A549 (cell line): ENCODE measurements around the gene HSD17B4.

Source experiments
- EP300 ChIP-seq, 2 experiments: fragments of >200 bp; sonication (Bioruptor Twin); formaldehyde crosslinking; IDR thresholded peaks; 2 replicates in 1 of 2; 3 replicates in 1 of 2; pipeline ENCODE4 v1.6.1; 2016 to 2017
- HOXB5 ChIP-seq: fragments of 250-450 bp; sonication (Bioruptor Pico); IDR thresholded peaks from 2 replicates; pipeline ENCODE4 v1.5.0; 2020; ENCODE audit warnings: mild to moderate bottlenecking, moderate library complexity
- NR3C1 ChIP-seq: fragments of >200 bp; sonication (Bioruptor Twin); formaldehyde crosslinking; IDR thresholded peaks from 3 replicates; pipeline ENCODE4 v1.6.1; 2017
- RAD21 ChIP-seq, 2 experiments: fragments of >200 bp in 1 of 2; sonication (Bioruptor Twin) in 1 of 2; formaldehyde crosslinking in 1 of 2; IDR thresholded peaks in 1 of 2; conservative IDR thresholded peaks in 1 of 2; 2 replicates in 1 of 2; 3 replicates in 1 of 2; pipeline ENCODE4 v1.6.1; 2012 to 2018; ENCODE audit warnings: inconsistent platforms in 1 of 2
- TF ChIP-seq, protein P1 (sequence below): IDR thresholded peaks from 2 replicates; pipeline ENCODE4 v1.6.1; 2012
- TF ChIP-seq, protein P2 (sequence below): fragments of >200 bp; sonication (Bioruptor Twin); formaldehyde crosslinking; IDR thresholded peaks from 3 replicates; pipeline ENCODE4 v1.6.1; 2016
- TF ChIP-seq, protein P3 (sequence below): IDR thresholded peaks from 2 replicates; pipeline ENCODE4 v1.6.1; 2012

DNA sequence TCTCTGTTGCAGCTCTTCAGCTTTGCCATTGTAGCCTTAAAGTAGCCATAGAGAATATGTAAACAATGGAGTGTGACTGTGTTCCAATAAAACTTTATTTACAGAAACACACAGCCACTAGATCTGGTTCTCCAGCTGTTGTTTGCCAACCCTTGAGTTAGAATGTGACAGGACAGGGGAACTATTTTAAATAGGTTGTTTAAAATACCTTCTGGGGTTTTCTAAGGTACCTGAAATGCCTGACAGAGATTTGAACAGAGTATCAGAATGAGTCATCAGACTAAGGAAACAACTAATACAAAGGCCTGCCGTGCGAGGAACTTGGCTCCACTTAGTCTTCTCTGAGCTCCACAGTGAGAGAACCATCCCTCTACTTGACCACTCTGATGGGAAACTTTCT lies 85.4 kb downstream of the HSD17B4 start:
- TF ChIP-seq, protein P1, sequence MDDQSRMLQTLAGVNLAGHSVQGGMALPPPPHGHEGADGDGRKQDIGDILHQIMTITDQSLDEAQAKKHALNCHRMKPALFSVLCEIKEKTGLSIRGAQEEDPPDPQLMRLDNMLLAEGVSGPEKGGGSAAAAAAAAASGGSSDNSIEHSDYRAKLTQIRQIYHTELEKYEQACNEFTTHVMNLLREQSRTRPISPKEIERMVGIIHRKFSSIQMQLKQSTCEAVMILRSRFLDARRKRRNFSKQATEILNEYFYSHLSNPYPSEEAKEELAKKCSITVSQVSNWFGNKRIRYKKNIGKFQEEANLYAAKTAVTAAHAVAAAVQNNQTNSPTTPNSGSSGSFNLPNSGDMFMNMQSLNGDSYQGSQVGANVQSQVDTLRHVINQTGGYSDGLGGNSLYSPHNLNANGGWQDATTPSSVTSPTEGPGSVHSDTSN, result no peak
- TF ChIP-seq EP300 (IDR thresholded peaks at IDR 0.05) (no peak), NR3C1 (no peak), HOXB5 (CRISPR knock-in tag) (no peak), RAD21 (conservative IDR thresholded peaks at IDR 0.05 in 1 of 2, IDR thresholded peaks at IDR 0.05 in 1 of 2) (no peak)
- TF ChIP-seq, protein P2, sequence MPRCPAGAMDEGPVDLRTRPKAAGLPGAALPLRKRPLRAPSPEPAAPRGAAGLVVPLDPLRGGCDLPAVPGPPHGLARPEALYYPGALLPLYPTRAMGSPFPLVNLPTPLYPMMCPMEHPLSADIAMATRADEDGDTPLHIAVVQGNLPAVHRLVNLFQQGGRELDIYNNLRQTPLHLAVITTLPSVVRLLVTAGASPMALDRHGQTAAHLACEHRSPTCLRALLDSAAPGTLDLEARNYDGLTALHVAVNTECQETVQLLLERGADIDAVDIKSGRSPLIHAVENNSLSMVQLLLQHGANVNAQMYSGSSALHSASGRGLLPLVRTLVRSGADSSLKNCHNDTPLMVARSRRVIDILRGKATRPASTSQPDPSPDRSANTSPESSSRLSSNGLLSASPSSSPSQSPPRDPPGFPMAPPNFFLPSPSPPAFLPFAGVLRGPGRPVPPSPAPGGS, result no peak
- TF ChIP-seq, protein P3, sequence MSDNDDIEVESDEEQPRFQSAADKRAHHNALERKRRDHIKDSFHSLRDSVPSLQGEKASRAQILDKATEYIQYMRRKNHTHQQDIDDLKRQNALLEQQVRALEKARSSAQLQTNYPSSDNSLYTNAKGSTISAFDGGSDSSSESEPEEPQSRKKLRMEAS, result no peak
